ENCODE results near the gene MTOR. TPM values are rescaled to one million over a fixed set of nuclear protein-coding genes. Genes with fewer than 3 reads are reported as not detected.

Gene MTOR
- total RNA-seq, 1 donor from 2014 or later, result 54.7 TPM

GRCh38 chr1:11227106-11228077 is 35.0 kb downstream of the MTOR start:
- DNase-seq (ENCODE audit: low read depth), result no peak

GRCh38 chr1:11216074-11216473 is 46.3 kb downstream of the MTOR start:
- DNase-seq (ENCODE audit: low read depth), result peak; percentile 36

- DNase-seq (ENCODE audit: low read depth), result no peak
Observed at GRCh38 chr1:11215381-11216005, 46.9 kb downstream of the MTOR start.

GRCh38 chr1:11214698-11215380 is 47.5 kb downstream of the MTOR start:
- DNase-seq (ENCODE audit: low read depth), result peak; percentile 18

- DNase-seq (ENCODE audit: low read depth), result no peak
Observed at GRCh38 chr1:11211925-11212587, 50.3 kb downstream of the MTOR start.

GRCh38 chr1:11211461-11211860 is 50.9 kb downstream of the MTOR start:
- no peak for DNase-seq (ENCODE audit: low read depth)

GRCh38 chr1:11207898-11208611 is 54.3 kb downstream of the MTOR start:
- DNase-seq (ENCODE audit: low read depth), result no peak

- no peak for DNase-seq (ENCODE audit: low read depth)
Observed at GRCh38 chr1:11204396-11205190, 57.8 kb downstream of the MTOR start.

GRCh38 chr1:11198851-11199594 is 63.3 kb downstream of the MTOR start:
- no peak for DNase-seq (ENCODE audit: low read depth)

- DNase-seq (ENCODE audit: low read depth), result no peak
Observed at GRCh38 chr1:11198257-11198656, 64.1 kb downstream of the MTOR start.

GRCh38 chr1:11197359-11197758 is 65.0 kb downstream of the MTOR start:
- DNase-seq (ENCODE audit: low read depth), result no peak

GRCh38 chr1:11196945-11197344 is 65.4 kb downstream of the MTOR start:
- DNase-seq (ENCODE audit: low read depth), result no peak

- peak; percentile 42 for DNase-seq (ENCODE audit: low read depth)
Observed at GRCh38 chr1:11194407-11195176, 67.8 kb downstream of the MTOR start.

GRCh38 chr1:11193376-11193775 is 69.0 kb downstream of the MTOR start:
- DNase-seq (ENCODE audit: low read depth), result no peak

- DNase-seq (ENCODE audit: low read depth), result peak; percentile 35
Observed at GRCh38 chr1:11188858-11189451, 73.4 kb downstream of the MTOR start, which contains the start of gene ANGPTL7. Gene ANGPTL7, plus strand, starts transcription at chr1:11189355. Its CDS starts 225 bp downstream, at chr1:11189580.

- DNase-seq (ENCODE audit: low read depth), result peak; percentile 43
Observed at GRCh38 chr1:11188381-11188780, 74.0 kb downstream of the MTOR start.

- no peak for DNase-seq (ENCODE audit: low read depth)
Observed at GRCh38 chr1:11187931-11188330, 74.4 kb downstream of the MTOR start.

- no peak for DNase-seq (ENCODE audit: low read depth)
Observed at GRCh38 chr1:11187494-11187893, 74.9 kb downstream of the MTOR start.

Data from myocyte (in vitro differentiated cells).